Ovary (tissue), 3 donors: ENCODE results near the gene RAB4A.

ENCODE experiments used
- CTCF ChIP-seq, 3 donors: fragments of 450-650 bp in 2 of 3; fragments of 200-600 bp in 1 of 3; IDR thresholded peaks; one replicate each; pipeline versions ENCODE4 v1.5.1 to v1.8.0; 2016 to 2022; ENCODE audit warnings: antibody characterized with exemption in 3 of 3, mild to moderate bottlenecking in 1 of 3
- POLR2A ChIP-seq: fragments of 450-650 bp; IDR thresholded peaks from one replicate; pipeline ENCODE4 v1.6.1; 2017; ENCODE audit warnings: antibody characterized with exemption, mild to moderate bottlenecking, moderate library complexity
- donor health status: DM: no; HTN: no; CAD: no.

GRCh38 chr1:229273507-229274232 lies 2.8 kb downstream of the RAB4A start:
- no peak for TF ChIP-seq CTCF (IDR thresholded peaks at IDR 0.05)
- TF ChIP-seq POLR2A, result no peak
